Kidney capillary endothelial cell (primary cell): ENCODE data around the gene TRIM39.
A peak's percentile ranks its signal among the peaks of the same experiment; 100 is the strongest.

Experiments
- DNase-seq: peaks from one replicate; pipeline ENCODE4 v3.0.0-alpha.2; 2018; ENCODE audit warnings: low spot score

TRIM39 gene

GRCh38 chr6:30328397-30328796, 1.7 kb downstream of the TRIM39 start:
- DNase-seq = no peak

GRCh38 chr6:30329331-30329730, 2.6 kb downstream of the TRIM39 start:
- DNase-seq = no peak

- DNase-seq = no peak
Measured at GRCh38 chr6:30331981-30332380, 5.3 kb downstream of the TRIM39 start.

GRCh38 chr6:30334075-30334783, 7.5 kb downstream of the TRIM39 start:
- DNase-seq = no peak

- no peak for DNase-seq
Measured at GRCh38 chr6:30340589-30341054, 13.9 kb downstream of the TRIM39 start.

- no peak for DNase-seq
Measured at GRCh38 chr6:30341218-30341617, 14.5 kb downstream of the TRIM39 start.

- no peak for DNase-seq
Measured at GRCh38 chr6:30341728-30342127, 15.0 kb downstream of the TRIM39 start.

- DNase-seq = no peak
Measured at GRCh38 chr6:30344191-30344867, 17.6 kb downstream of the TRIM39 start.

- peak; percentile 62 for DNase-seq
Measured at GRCh38 chr6:30344868-30345671, 18.3 kb downstream of the TRIM39 start, which contains the start of gene RPP21. TSS of gene RPP21 (plus strand) at chr6:30345156. CDS start at chr6:30345172, 16 bp downstream.

- DNase-seq = no peak
Measured at GRCh38 chr6:30345852-30346251, 19.1 kb downstream of the TRIM39 start.

GRCh38 chr6:30348957-30349356, 22.2 kb downstream of the TRIM39 start:
- DNase-seq = no peak

GRCh38 chr6:30349421-30350177, 22.9 kb downstream of the TRIM39 start:
- DNase-seq = no peak

- no peak for DNase-seq
Measured at GRCh38 chr6:30350524-30350923, 23.8 kb downstream of the TRIM39 start.

GRCh38 chr6:30352550-30352949, 25.8 kb downstream of the TRIM39 start:
- no peak for DNase-seq

GRCh38 chr6:30355281-30355680, 28.6 kb downstream of the TRIM39 start:
- no peak for DNase-seq

- DNase-seq = no peak
Measured at GRCh38 chr6:30356536-30356935, 29.8 kb downstream of the TRIM39 start.

- peak; percentile 67 for DNase-seq
Measured at GRCh38 chr6:30357678-30358540, 31.2 kb downstream of the TRIM39 start.

- no peak for DNase-seq
Measured at GRCh38 chr6:30359276-30359675, 32.5 kb downstream of the TRIM39 start.

GRCh38 chr6:30360139-30360538, 33.4 kb downstream of the TRIM39 start:
- no peak for DNase-seq

- DNase-seq = no peak
Measured at GRCh38 chr6:30361661-30362060, 34.9 kb downstream of the TRIM39 start.

GRCh38 chr6:30363459-30363858, 36.7 kb downstream of the TRIM39 start:
- DNase-seq = no peak
